Stomach smooth muscle (tissue), 2 donors: ENCODE results near the gene LNPEP.
A peak's percentile ranks its signal among the peaks of the same experiment; 100 is the strongest.

Experiments used
- H3K27ac ChIP-seq: one replicate; pipeline ENCODE4 v1.7.0; 2013; ENCODE audit warnings: mild to moderate bottlenecking, low read length, inconsistent platforms
- H3K27me3 ChIP-seq, 2 donors: one replicate each; pipeline ENCODE4 v1.7.0; 2013; ENCODE audit warnings: low read length in 2 of 2; ENCODE audit not compliant: insufficient read depth in 2 of 2, control insufficient read depth in 1 of 2
- H3K36me3 ChIP-seq, 2 donors: one replicate each; pipeline ENCODE4 v1.7.0; 2013; ENCODE audit warnings: low read length in 2 of 2; ENCODE audit not compliant: control insufficient read depth in 2 of 2, insufficient read depth in 2 of 2
- H3K4me1 ChIP-seq: one replicate; pipeline ENCODE4 v1.7.0; 2013; ENCODE audit warnings: low read length; ENCODE audit not compliant: control insufficient read depth, insufficient read depth
- H3K4me3 ChIP-seq, 2 donors: one replicate each; pipeline ENCODE4 v1.7.0; 2013; ENCODE audit warnings: low read length in 2 of 2
- H3K9ac ChIP-seq, 2 donors: one replicate each; pipeline ENCODE4 v1.7.0; 2013; ENCODE audit warnings: low read length in 2 of 2, mild to moderate bottlenecking in 1 of 2
- H3K9me3 ChIP-seq, 2 donors: one replicate each; pipeline ENCODE4 v1.7.0; 2013; ENCODE audit warnings: low read length in 2 of 2; ENCODE audit not compliant: control insufficient read depth in 2 of 2
- donor health status: healthy.
- donor health status: Pancreatic carcinoma.

The LNPEP gene

DNA sequence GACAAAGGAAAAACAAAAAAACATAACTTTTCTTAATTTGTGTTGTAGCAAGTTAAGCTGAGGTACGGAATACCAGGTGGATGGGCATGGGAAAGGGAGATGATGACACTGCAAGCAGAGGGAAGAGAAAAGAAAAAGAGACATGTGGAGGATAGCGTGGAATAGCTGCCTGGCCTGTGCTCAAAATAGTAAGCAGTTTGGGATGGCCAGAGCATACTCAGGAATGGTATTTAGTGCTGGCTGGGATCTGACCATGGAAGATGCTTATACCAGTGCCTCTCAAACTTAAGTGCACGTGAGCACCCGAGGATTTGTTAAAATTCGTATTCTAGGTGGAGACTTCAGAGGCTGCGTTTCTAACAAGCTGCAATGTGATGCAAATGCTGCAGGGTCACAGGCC, 41.3 kb downstream of the LNPEP start:
- Histone ChIP-seq H3K27ac (no peak overlapping the region), H3K27me3 (no peaks in the 10 kb centered on the region), H3K4me1 (peaks cover 6% of the 10 kb centered on the region), H3K36me3 (peaks cover 0 to 5% of the 10 kb centered on the region in 2 donors), H3K4me3 (peak overlapping the region in 1 of 2 donors; percentile 9), H3K9me3 (no peaks in the 10 kb centered on the region), H3K9ac (no peak overlapping the region)

DNA sequence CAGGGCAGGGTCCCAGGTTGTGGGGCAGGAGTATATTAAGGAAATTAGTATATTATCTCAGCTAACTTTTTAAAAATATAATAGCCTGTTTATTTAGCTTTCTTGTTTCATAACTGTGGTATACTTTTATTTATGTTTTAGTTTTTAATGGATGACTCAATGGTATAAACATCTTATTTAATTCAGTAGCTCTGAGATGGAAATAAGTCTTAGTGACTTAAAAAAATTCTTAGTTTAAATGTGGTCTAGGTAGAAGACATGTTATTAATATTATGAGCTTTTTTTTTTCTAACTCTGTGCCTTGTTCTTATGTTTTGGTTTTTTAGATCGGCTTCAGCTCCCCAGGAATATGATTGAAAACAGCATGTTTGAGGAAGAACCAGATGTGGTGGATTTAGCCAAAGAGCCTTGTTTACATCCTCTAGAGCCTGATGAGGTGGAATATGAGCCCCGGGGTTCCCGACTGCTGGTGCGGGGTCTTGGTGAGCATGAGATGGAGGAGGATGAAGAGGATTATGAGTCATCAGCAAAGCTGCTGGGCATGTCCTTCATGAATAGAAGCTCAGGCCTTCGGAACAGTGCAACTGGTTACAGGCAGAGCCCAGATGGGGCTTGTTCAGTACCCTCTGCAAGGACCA, 43.1 kb downstream of the LNPEP start:
- peaks cover 0 to 5% of the 10 kb centered on the region in 2 donors for H3K36me3 ChIP-seq
- no peaks in the 10 kb centered on the region for H3K9me3 ChIP-seq
- H3K9ac ChIP-seq: no peak overlapping the region
- no peaks in the 10 kb centered on the region for H3K27me3 ChIP-seq
- H3K27ac ChIP-seq: no peak overlapping the region
- H3K4me3 ChIP-seq: no peak overlapping the region
- peaks cover 6% of the 10 kb centered on the region for H3K4me1 ChIP-seq

DNA sequence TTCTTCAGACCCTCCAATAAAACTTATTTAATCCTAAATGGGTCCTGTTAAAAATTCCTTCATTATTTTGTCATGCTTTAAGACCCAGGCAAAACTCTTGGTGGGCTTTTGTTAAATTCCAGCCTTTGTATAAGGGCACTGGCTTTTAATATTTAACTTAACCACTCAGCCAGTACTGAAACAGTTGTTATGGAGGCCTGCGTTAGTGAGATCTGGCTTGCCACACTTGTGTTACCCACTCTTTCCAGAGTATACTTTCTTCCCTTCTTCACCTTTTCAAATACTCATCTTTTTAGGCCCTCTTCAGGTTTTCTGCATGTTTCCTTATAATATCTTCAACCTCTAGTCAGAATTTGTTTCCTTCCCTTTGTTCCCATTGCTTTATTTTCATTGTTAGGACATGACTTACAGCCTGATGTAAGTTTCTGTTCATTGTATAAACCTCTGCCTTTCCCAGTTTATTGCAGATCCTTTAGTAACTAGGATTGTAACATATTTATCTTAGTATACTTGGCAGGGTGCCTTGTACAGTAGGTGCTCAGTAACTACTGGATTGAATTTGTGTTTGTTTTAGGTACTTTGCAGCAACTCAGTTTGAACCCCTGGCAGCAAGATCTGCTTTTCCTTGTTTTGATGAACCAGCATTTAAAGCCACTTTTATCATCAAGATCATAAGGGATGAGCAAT, 48.8 kb downstream of the LNPEP start:
- no peaks in the 10 kb centered on the region for H3K27me3 ChIP-seq
- H3K9me3 ChIP-seq: no peaks in the 10 kb centered on the region
- H3K9ac ChIP-seq: no peak overlapping the region
- H3K4me1 ChIP-seq: no peaks in the 10 kb centered on the region
- H3K4me3 ChIP-seq: no peak overlapping the region
- no peak overlapping the region for H3K27ac ChIP-seq
- peaks cover 5 to 6% of the 10 kb centered on the region in 2 donors for H3K36me3 ChIP-seq

DNA sequence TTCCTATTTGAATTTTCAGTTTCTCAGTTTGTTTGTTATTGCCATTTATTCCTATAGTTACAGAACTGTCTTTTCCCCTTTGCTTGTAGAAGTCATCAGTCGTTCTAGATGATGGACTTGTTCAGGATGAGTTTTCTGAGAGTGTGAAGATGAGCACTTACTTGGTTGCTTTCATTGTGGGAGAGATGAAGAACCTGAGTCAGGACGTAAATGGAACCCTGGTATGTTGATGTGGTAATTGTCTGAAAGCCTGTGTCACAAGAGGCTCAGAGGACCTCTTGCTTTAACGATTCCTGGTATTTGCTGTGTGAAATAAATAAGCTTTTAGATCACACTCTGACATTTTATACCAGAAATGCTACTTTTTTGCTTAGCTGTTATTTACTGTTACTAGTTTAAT, 50.6 kb downstream of the LNPEP start:
- Histone ChIP-seq H3K9ac (no peak overlapping the region), H3K27me3 (no peaks in the 10 kb centered on the region), H3K9me3 (no peaks in the 10 kb centered on the region), H3K27ac (no peak overlapping the region), H3K36me3 (peaks cover 5 to 6% of the 10 kb centered on the region in 2 donors), H3K4me3 (no peak overlapping the region), H3K4me1 (no peaks in the 10 kb centered on the region)

DNA sequence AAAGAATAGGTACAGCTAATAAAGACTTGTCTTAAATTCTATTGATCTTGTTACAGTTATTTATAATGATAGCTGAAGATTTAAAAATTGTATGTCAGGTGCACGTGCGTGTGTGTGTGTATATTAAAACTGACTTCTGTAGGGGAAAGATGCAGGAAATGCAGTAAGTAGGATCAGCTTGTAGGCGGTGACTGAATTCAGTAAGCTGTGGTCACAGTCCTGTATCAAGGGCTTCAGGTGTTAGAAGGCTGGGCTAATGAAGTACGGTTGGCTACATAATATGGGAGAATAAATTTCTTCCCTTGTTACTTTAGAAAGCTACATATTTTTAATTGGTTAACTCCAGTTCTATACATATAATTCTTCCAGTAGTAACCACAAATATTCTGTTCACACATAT, 54.2 kb downstream of the LNPEP start:
- no peak overlapping the region for H3K27ac ChIP-seq
- H3K36me3 ChIP-seq: peaks cover 8 to 9% of the 10 kb centered on the region in 2 donors
- H3K9me3 ChIP-seq: no peaks in the 10 kb centered on the region
- H3K4me3 ChIP-seq: no peak overlapping the region
- no peaks in the 10 kb centered on the region for H3K27me3 ChIP-seq
- no peak overlapping the region for H3K9ac ChIP-seq
- H3K4me1 ChIP-seq: no peaks in the 10 kb centered on the region

DNA sequence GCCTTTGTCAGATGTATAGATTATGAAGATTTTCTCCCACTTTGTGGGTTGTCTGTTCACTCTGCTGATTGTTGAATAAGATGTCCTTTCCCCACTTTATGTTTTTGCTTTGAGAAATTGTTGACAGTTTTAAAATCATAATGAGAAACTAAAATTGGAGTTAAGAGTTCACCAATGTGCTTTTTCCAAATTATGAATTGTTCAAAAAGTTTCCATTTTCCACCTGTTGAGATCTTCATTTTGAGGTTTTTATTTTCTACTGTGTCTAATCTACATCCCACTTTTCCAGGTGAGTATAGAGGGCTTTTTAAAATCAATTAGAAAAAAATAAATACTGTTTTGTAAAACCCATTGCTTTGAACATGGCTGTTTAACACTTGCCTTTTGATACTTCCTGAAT, 55.8 kb downstream of the LNPEP start:
- Histone ChIP-seq H3K4me1 (no peaks in the 10 kb centered on the region), H3K4me3 (no peak overlapping the region), H3K9ac (no peak overlapping the region), H3K36me3 (peaks cover 6 to 7% of the 10 kb centered on the region in 2 donors), H3K9me3 (no peaks in the 10 kb centered on the region), H3K27me3 (no peaks in the 10 kb centered on the region), H3K27ac (no peak overlapping the region)

DNA sequence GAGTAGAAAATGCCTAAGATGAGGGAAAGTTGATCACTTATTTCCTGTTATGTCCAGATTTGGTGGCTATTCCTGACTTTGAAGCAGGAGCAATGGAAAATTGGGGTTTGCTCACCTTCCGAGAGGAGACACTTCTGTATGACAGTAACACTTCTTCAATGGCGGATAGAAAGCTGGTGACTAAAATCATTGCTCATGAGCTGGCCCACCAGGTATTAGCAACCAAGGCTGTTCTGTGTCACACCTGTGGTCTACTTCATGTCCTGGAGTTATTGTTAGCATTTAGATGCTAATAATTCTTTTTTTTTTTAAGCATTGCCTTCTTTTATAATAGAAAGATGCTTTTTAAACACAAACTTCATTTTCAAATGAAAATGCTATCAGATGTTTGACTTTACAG, 57.9 kb downstream of the LNPEP start:
- Histone ChIP-seq H3K9me3 (no peaks in the 10 kb centered on the region), H3K9ac (no peak overlapping the region), H3K4me1 (no peaks in the 10 kb centered on the region), H3K27me3 (no peaks in the 10 kb centered on the region), H3K27ac (no peak overlapping the region), H3K36me3 (peaks cover 3 to 7% of the 10 kb centered on the region in 2 donors), H3K4me3 (no peak overlapping the region)

DNA sequence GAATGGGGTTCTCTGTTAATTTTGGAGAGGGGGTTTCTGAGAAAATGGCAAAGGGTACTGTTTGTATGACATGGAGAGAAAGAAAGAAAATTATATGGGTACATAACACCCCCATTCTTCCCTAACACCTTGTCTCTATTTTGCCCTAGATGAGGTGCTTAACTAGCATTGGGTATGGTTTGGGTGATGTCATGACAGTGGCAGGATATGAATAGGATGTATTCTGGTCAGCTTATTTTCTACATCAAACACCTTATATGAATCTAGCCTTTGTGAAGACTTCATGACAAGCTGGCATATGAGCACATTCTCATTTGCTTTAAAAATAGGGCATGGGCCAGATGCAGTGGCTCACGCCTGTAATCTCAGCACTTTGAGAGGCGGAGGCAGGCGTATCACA, 58.6 kb downstream of the LNPEP start:
- Histone ChIP-seq H3K4me3 (no peak overlapping the region), H3K9ac (no peak overlapping the region), H3K9me3 (no peaks in the 10 kb centered on the region), H3K4me1 (no peaks in the 10 kb centered on the region), H3K27me3 (no peaks in the 10 kb centered on the region), H3K27ac (no peak overlapping the region), H3K36me3 (peaks cover 3 to 7% of the 10 kb centered on the region in 2 donors)

DNA sequence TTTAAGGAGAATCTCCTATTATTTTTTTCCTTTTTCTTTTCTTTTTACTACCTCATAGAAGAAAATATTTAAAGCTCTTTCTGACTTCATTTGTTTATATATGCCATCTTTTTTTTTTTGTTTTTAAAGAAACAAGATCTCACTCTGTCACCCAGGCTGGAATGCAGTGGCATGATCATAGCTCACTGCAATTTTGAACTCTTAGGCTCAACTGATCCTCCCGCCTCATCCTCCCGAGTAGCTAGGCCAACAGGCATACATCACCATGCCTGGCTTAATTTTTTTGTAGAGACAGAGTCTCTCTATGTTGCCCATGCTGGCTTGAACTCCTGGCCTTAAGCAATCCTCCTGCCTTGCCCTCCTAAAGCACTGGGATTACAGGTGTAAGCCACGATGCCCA, 59.5 kb downstream of the LNPEP start:
- Histone ChIP-seq H3K9ac (no peak overlapping the region), H3K4me1 (no peaks in the 10 kb centered on the region), H3K36me3 (peaks cover 3 to 7% of the 10 kb centered on the region in 2 donors), H3K27me3 (no peaks in the 10 kb centered on the region), H3K27ac (no peak overlapping the region), H3K4me3 (no peak overlapping the region), H3K9me3 (no peaks in the 10 kb centered on the region)

DNA sequence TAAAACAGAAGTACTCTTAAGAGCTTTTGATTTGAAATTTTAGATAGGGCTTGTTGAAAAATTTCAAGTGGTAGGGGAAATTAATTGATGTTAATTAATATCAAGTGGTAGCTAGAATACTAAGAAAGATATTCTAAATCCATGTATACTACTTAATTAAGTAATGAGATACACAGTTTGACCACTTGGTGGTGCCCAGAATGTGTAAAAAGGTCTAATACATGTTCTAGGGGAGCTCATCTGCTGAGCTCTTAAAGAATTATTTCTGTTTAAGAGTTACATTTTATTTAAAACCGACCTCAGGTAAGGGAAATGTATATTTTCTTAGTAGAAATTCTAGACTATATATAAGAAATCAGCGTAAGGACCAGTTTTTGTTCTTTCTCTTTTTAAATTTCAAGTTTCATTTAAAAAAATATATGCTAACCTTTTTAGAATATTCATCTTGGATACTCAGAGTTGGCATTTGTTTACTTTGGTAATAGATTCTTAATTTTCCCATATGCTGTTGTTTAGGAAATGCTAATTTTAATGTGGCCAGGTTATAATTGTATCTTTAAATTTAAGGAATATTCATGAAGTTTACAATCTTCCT, 61.5 kb downstream of the LNPEP start:
- Histone ChIP-seq H3K27me3 (no peaks in the 10 kb centered on the region), H3K9ac (no peak overlapping the region), H3K27ac (no peak overlapping the region), H3K9me3 (no peaks in the 10 kb centered on the region), H3K36me3 (peaks cover 6 to 7% of the 10 kb centered on the region in 2 donors), H3K4me1 (no peaks in the 10 kb centered on the region), H3K4me3 (no peak overlapping the region)

DNA sequence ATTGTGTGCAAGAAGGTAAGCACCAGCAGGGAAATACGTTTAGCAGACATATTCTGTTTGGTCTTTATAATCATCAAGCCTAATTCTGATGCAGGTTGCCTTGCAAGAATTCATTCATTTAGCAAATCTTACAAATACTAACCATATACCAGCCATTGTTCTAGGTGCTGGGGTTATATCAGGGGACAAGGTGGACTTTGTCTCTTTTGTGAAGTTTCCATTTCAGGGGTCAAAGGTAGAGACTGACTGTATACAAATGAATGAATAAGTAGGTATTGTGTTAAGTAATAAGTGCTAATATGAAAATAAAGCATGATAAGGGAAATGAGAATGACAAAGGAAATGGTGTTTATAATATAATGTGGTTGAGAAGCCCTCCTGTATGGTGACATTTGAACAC, 64.0 kb downstream of the LNPEP start:
- Histone ChIP-seq H3K4me3 (no peak overlapping the region), H3K4me1 (no peaks in the 10 kb centered on the region), H3K36me3 (peaks cover 4 to 7% of the 10 kb centered on the region in 2 donors), H3K9me3 (no peaks in the 10 kb centered on the region), H3K27ac (no peak overlapping the region), H3K9ac (no peak overlapping the region), H3K27me3 (no peaks in the 10 kb centered on the region)
